Stimulated activated CD4-positive, alpha-beta T cell treated with anti-CD3 and anti-CD28 coated beads, Interleukin-4, amount 100 ng/mL, for 48 hours (primary cell): ENCODE results near the gene PTBP2.

Experiments
- DNase-seq, 2 donors: peaks; one replicate each; pipeline ENCODE4 v3.0.0-alpha.2; 2020; ENCODE audit warnings: low read depth in 2 of 2

PTBP2 gene

GRCh38 chr1:96820671-96821070, 99.1 kb downstream of the PTBP2 start:
- no peak for DNase-seq

- no peak for DNase-seq
Measured at GRCh38 chr1:96825231-96825630, 103.6 kb downstream of the PTBP2 start.

GRCh38 chr1:96825950-96826576, 104.5 kb downstream of the PTBP2 start:
- no peak for DNase-seq

DNA sequence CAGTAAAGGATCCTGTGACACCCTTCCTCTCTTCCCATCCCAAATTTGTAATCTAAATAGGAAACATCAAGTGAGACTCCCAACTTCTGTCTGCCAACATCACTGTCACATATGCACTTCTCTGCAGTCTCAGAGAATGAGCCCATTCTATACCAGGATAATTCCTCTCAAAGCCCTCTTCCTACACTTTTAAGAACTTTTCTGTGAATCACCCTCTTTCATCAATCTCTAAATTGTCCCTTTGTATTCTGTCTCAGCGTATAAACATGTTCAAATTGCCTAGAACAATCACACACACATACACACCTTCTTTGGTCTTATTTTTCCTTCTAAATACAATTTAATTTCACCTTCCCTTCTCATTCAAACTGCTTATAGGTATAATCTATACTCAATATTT, 111.8 kb downstream of the PTBP2 start:
- DNase-seq = no peak

DNA sequence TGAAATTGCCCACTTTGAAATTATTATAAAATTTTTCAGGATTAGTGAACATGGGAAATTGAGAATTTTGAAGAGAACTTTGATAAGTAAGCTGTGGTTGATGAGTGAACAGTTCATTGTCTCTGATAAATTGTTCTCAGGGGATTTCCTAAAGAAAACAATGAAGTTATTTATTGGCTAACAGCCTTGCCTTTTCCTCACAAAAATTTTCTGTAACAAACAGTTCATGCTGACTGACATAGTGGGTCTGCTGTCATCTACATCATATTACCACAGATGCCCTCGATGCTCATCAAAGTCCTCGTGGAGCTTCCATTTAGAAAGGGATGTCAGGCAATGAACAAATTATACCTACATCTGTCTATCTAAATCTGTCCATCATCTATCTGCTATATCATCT, 113.4 kb downstream of the PTBP2 start:
- DNase-seq = no peak

- DNase-seq = no peak
Measured at GRCh38 chr1:96837057-96837780, 115.6 kb downstream of the PTBP2 start.

DNA sequence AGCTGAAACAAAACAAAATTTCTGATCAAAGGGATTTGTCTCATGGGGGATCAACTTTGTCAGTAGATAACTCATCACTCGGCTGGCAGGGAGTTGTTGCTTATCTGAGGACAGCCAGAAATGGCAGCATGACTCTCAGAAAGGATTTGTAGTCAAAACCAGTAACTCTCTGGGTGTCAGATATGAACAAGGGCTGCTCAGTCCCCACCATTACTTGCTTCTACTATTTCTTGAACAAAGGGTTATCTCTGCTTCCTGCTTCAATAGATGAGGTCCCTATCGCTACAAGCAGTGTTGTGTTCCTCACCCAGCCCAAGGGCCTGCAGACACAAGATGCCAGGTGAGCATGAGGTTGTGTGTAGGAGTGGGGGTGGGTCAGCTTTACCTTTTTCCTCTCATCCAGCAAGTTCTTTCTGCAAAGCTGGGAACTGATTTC, 116.2 kb downstream of the PTBP2 start:
- no peak for DNase-seq

DNA sequence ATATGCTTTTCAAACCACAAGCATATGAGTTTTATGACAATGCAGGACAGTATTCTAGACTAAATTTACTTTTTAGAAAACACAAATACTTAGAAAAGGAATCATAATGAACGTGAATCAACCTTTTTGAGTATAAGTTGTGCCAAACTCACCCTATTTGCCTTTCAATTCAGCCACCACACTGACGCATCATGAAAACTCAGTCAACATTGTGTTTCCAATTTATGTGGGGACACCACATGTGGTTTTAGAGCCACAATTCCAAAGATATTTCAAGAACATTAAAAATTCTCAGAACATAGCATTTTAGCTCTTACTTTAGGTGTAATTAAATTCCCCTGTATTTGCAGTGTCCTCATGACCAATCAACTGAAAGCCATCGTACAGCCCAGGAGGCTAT, 118.8 kb downstream of the PTBP2 start:
- DNase-seq = no peak

- DNase-seq = no peak
Measured at GRCh38 chr1:96842215-96842614, 120.6 kb downstream of the PTBP2 start.

- no peak for DNase-seq
Measured at GRCh38 chr1:96843196-96843595, 121.6 kb downstream of the PTBP2 start.

DNA sequence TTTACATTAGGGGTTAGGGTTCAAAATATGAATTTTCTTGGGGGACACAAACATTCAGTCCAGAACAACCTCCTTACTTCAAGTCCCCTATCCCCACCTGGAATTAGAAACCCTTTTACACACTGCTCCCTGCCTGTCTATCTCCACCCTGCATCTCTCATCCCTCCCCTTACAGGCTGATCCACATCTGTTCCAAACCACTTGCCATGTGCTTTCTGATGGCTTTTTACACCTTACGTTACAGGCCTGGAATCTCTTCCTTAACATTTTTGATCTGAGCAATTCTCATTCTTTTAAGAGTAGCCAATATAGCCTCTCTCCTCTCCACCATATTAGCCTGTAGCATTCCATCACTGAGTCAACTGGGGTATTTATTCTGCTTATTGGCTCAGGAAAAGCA, 122.0 kb downstream of the PTBP2 start:
- DNase-seq = no peak

DNA sequence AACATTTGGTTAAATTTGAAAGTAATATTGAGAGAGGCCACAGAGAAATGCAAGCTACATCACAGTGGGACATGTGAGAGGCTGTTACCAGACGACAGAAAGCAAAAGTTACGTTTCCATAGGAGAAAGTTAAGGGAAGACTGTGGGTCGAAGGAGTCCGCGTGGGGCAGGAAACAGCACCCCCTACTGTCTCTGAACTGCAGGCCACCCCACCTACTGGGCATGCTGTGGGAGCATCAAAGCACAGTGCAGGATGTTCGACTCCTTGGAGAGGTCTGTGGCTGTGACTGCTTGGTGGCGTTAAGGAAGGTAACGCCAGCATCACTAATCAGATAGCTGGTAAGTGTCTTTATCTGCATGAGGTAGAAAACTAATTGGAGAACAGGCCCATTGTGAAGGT, 123.9 kb downstream of the PTBP2 start:
- DNase-seq = peak; percentile 4 to 11

GRCh38 chr1:96861836-96862235, 140.3 kb downstream of the PTBP2 start:
- DNase-seq = no peak

DNA sequence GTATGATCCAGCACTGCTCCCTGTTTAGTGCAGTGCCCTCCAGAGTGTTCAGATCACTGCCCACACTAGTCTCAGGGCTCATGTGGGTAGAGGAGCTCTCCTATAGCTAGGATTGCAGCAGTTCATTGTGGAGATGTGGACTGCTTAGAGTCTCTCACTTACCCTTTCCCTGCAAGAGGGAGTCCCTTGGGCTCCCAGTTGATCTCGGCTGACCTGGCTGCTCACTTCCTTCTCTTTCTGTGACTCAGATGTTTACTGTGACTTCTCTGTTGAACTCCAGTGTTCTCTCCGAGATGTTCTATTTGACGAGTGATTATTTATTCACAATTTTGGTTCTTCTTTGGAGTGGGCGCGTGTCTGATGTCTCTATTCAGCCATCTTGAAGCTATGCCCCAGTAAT, 141.9 kb downstream of the PTBP2 start:
- no peak for DNase-seq
